HepG2 (cell line): ENCODE data around the gene SLBP. TPM values are rescaled to one million over a fixed set of nuclear protein-coding genes. Genes with fewer than 3 reads are reported as not detected.

ENCODE experiments used
- ATAC-seq: fragments of 200-7000 bp; cut with Tn5 transposase; 3 replicates; pipeline ENCODE4 v1.9.1; 2020; ENCODE audit warnings: mild to moderate bottlenecking, moderate library complexity
- BruUV-seq: library from RNA; stranded (reverse); fragments of 400-500 nt; replicated peaks from 2 replicates; lab custom pipeline; 2021; lab: Mats Ljungman, UMichigan
- CTCF ChIA-PET: fragments of 300-600 bp; formaldehyde crosslinking; extraction: SDS; loops from one replicate; lab custom pipeline; 2021; ENCODE audit warnings: low total read pairs, inconsistent platforms, low intra/inter-chr PET ratio; lab: Yijun Ruan, JAX
- POLR2A ChIA-PET: fragments of 350-600 bp; sonication (Branson Sonifier 250); formaldehyde crosslinking; loops from one replicate; lab custom pipeline; 2020; ENCODE audit warnings: antibody characterized with exemption, inconsistent platforms; lab: Yijun Ruan, JAX
- DNase-seq: peaks from one replicate; pipeline ENCODE4 v3.0.0-alpha.2; 2015; ENCODE audit warnings: low spot score
- FAIRE-seq: peaks from 3 replicates; lab custom pipeline; 2011; peaks lifted over from hg19 to GRCh38; lab: Jason Lieb, UNC
- H2AFZ ChIP-seq: one replicate; pipeline ENCODE4 v1.6.1; 2011; ENCODE audit warnings: low read length, inconsistent platforms
- H3K27ac ChIP-seq: fragments of 300-600 bp; 3 replicates; pipeline ENCODE4 v1.8.0; 2011; ENCODE audit warnings: mixed run types, mild to moderate bottlenecking, mixed read lengths, low read length, inconsistent platforms; ENCODE audit not compliant: insufficient read depth; ENCODE audit errors: extremely low read length
- H3K27me3 ChIP-seq, 2 experiments: fragments of 200-600 bp in 1 of 2; 2 replicates in 1 of 2; 3 replicates in 1 of 2; pipeline versions ENCODE4 v1.6.0 to v1.8.0; 2011; ENCODE audit warnings: low read length in 2 of 2, mild to moderate bottlenecking in 2 of 2, moderate library complexity in 2 of 2, inconsistent platforms in 1 of 2; ENCODE audit not compliant: insufficient read depth in 2 of 2, control insufficient read depth in 1 of 2
- H3K36me3 ChIP-seq, 2 experiments: fragments of 200-600 bp in 1 of 2; replicated peaks in 1 of 2; 2 replicates in 1 of 2; 3 replicates in 1 of 2; pipeline versions ENCODE4 v1.5.1 to v1.8.0; 2011; ENCODE audit warnings: low read length in 2 of 2, inconsistent platforms in 1 of 2; ENCODE audit not compliant: insufficient read depth in 2 of 2, control insufficient read depth in 1 of 2
- H3K4me1 ChIP-seq: 2 replicates; pipeline ENCODE4 v1.5.1; 2012; ENCODE audit warnings: low read length, inconsistent platforms; ENCODE audit not compliant: insufficient read depth
- H3K4me2 ChIP-seq: 2 replicates; pipeline ENCODE4 v1.6.0; 2011; ENCODE audit warnings: low read depth, low read length, inconsistent platforms
- H3K4me3 ChIP-seq, 3 experiments: fragments of 200-600 bp in 1 of 3; sonication (generic), shearing (Covaris generic) in 1 of 3; replicated peaks in 1 of 3; 2 replicates each; pipeline ENCODE4 v1.5.1; 2011 to 2016; ENCODE audit warnings: low read length in 3 of 3, inconsistent platforms in 2 of 3, low read depth in 2 of 3, mild to moderate bottlenecking in 2 of 3, control low read depth in 1 of 3, mixed read lengths in 1 of 3; ENCODE audit not compliant: insufficient read depth in 1 of 3
- H3K79me2 ChIP-seq: one replicate; pipeline ENCODE4 v1.6.1; 2011; ENCODE audit warnings: low read length, inconsistent platforms; ENCODE audit not compliant: insufficient read depth
- H3K9ac ChIP-seq: 2 replicates; pipeline ENCODE4 v1.6.0; 2011; ENCODE audit warnings: mild to moderate bottlenecking, low read depth, low read length, inconsistent platforms; ENCODE audit not compliant: insufficient read depth
- H3K9me3 ChIP-seq: 2 replicates; pipeline ENCODE4 v1.5.1; 2012; ENCODE audit warnings: mild to moderate bottlenecking, low read length
- H4K20me1 ChIP-seq: 2 replicates; pipeline ENCODE4 v1.6.0; 2011; ENCODE audit warnings: inconsistent platforms, mild to moderate bottlenecking, low read length, moderate library complexity; ENCODE audit not compliant: insufficient read depth
- ERF ChIP-seq: IDR thresholded peaks from 2 replicates; pipeline ENCODE4 v1.6.1; 2018; ENCODE audit warnings: missing biosample characterization, missing genetic modification reagents
- FOXM1 ChIP-seq: sonication (generic); formaldehyde crosslinking; IDR thresholded peaks from 2 replicates; pipeline ENCODE4 v1.5.0; 2020; ENCODE audit warnings: missing genetic modification reagents
- MIXL1 ChIP-seq: IDR thresholded peaks from 2 replicates; pipeline ENCODE4 v1.6.1; 2016
- NFYB ChIP-seq: sonication (generic); formaldehyde crosslinking; IDR thresholded peaks from 2 replicates; pipeline ENCODE4 v1.4.0; 2020; ENCODE audit warnings: missing genetic modification reagents
- PRDM4 ChIP-seq: sonication (generic); formaldehyde crosslinking; IDR thresholded peaks from 2 replicates; pipeline ENCODE4 v1.9.0; 2021; ENCODE audit warnings: missing genetic modification reagents, borderline replicate concordance
- SYNCRIP ChIP-seq: fragments of 200-400 bp; formaldehyde crosslinking; IDR thresholded peaks from 2 replicates; pipeline ENCODE4 v1.6.1; 2018; ENCODE audit warnings: mild to moderate bottlenecking, low read depth, low read length; ENCODE audit not compliant: insufficient read depth
- ZBTB40 ChIP-seq, 2 experiments: fragments of 450-650 bp in 1 of 2; sonication (generic) in 1 of 2; formaldehyde crosslinking in 1 of 2; IDR thresholded peaks; 2 replicates each; pipeline versions ENCODE4 v1.6.1 to v1.8.0; 2016 to 2022; ENCODE audit warnings: antibody characterized with exemption in 1 of 2, mild to moderate bottlenecking in 1 of 2, missing genetic modification reagents in 1 of 2
- ZNF563 ChIP-seq: sonication (generic); formaldehyde crosslinking; IDR thresholded peaks from 2 replicates; pipeline ENCODE4 v1.8.0; 2022; ENCODE audit warnings: mild to moderate bottlenecking, moderate library complexity, missing genetic modification reagents
- ZNF577 ChIP-seq: sonication (generic); formaldehyde crosslinking; IDR thresholded peaks from 2 replicates; pipeline ENCODE4 v1.4.0; 2020; ENCODE audit warnings: mild to moderate bottlenecking, low read depth, missing genetic modification reagents, borderline replicate concordance
- ZNF737 ChIP-seq: sonication (generic); formaldehyde crosslinking; IDR thresholded peaks from 2 replicates; pipeline ENCODE4 v1.5.0; 2020; ENCODE audit warnings: missing genetic modification reagents, mild to moderate bottlenecking, borderline replicate concordance
- WGBS: methylation state at CpG from one replicate; pipeline ENCODE4 v1.1.6; 2017; ENCODE audit warnings: low lambda C conversion rate; 5-methylcytosine and 5-hydroxymethylcytosine counted together
- in situ Hi-C: cut with HindIII; loops from 2 replicates; pipeline ENCODE4 v1.10.0; 2017; ENCODE audit warnings: low pct_unique_long_range_greater_than_20kb; ENCODE audit not compliant: extremely low pct_ligation_motif_present
- intact Hi-C: fragments of 100-400 bp; cut with micrococcal nuclease; formaldehyde crosslinking; loops from one replicate; pipeline ENCODE4 v1.10.0; 2022; ENCODE audit not compliant: unreplicated experiment
- polyA plus RNA-seq, 8 experiments: library from polyadenylated mRNA; depleted of rRNA in 3 of 8; stranded (reverse) in 7 of 8; unstranded in 1 of 8; fragments of >200 nt; fragmentation: Illumina TruSeq in 4 of 8; extraction: Trizol in 4 of 8; gene quantifications; 2 replicates each; pipeline versions ENCODE4 v1.2.1 to v1.2.3, GENCODE V29; 2011 to 2016; ENCODE audit warnings: low read depth in 4 of 8, missing spikeins in 1 of 8, mixed read lengths in 1 of 8; ENCODE audit not compliant: insufficient read depth in 1 of 8
- total RNA-seq, 5 experiments: library from RNA; depleted of rRNA; stranded (reverse); fragments of >200 nt; fragmentation: Illumina TruSeq; extraction: Trizol; gene quantifications; 2 replicates each; pipeline ENCODE4 v1.2.3, GENCODE V29; 2016; ENCODE audit warnings: low read depth in 1 of 5

Gene SLBP
- total and polyA plus RNA-seq, 2 of the 13 experiments (the other 11 are each of a cell fraction or from before 2014, with no cell fraction given) = 43.9 to 104 TPM

DNA sequence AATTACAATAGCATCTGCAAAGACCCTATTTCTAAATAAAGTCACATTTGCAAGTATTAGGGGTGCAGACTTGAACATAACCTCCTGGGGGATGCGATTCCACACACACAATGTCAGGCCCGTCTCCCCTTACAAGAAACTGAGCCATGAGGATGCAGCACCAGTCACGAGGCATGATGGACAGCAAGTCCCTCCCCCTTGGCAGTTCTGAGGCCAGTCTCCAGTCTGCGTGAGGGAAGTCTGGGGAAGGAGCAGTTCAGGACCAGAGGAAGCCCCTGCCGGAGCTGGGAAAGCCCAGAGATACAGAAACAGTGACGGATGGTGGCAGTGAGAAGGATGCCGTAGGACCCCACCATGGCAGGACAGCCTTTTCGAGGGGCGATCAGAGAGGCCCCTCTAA lies 37.4 kb downstream of the SLBP start (continued):
- TF ChIP-seq ZBTB40 (IDR thresholded peaks at IDR 0.05) (no peak), ZBTB40 (CRISPR knock-in tag; IDR thresholded peaks at IDR 0.05) (no peak), MIXL1 (CRISPR knock-in tag) (no peak)

DNA sequence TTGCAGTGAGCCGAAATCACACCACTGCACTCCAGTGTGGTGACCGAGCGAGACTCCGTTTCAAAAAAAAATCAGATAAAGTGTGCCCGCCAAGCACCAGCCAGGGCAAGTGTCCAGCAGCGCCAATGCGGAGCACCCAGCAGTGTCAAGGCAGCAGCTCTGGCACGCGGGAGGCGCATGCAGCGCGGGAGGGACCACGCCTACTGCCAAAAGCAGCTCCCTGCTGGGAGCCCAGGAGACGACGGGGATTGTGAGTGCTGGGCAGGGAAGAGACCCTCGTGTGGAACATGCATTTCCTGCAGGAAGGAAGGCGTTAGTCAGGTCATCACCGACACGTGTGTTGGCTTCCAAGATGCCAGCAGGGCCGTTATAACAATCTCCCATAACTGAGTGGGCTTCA lies 38.4 kb downstream of the SLBP start:
- ATAC-seq = no peak
- FAIRE-seq = no peak
- H3K4me1 ChIP-seq = peaks cover 18% of the 10 kb centered on the region
- no peak overlapping the region for H3K4me3 ChIP-seq
- no peak overlapping the region for H3K4me2 ChIP-seq
- no peak for DNase-seq
- H3K27me3 ChIP-seq = peaks cover under 1 to 17% of the 10 kb centered on the region in 2 experiments; a peak in 2 of 5 replicates
- no peaks in the 10 kb centered on the region for H4K20me1 ChIP-seq
- no peaks in the 10 kb centered on the region for H3K36me3 ChIP-seq
- H3K9ac ChIP-seq = no peak overlapping the region
- H3K9me3 ChIP-seq = no peaks in the 10 kb centered on the region
- no peak overlapping the region for H3K27ac ChIP-seq
- ChIA-PET CTCF (no interaction called here), POLR2A (no interaction called here)
- intact Hi-C loops (no loop called here), in situ Hi-C loops (no loop called here)
- H3K79me2 ChIP-seq = no peaks in the 10 kb centered on the region
- WGBS = 69% methylated on average over 15 of the region's 20 CpGs
- no TSS peak for BruUV-seq
- H2AFZ ChIP-seq = no peak overlapping the region
- TF ChIP-seq NFYB (CRISPR knock-in tag) = no peak
- no peak for TF ChIP-seq ZNF563 (CRISPR knock-in tag)
- no peak for TF ChIP-seq PRDM4 (CRISPR knock-in tag)
- TF ChIP-seq ZNF577 (CRISPR knock-in tag) = no peak
- no peak for TF ChIP-seq ERF
- TF ChIP-seq SYNCRIP = no peak
- TF ChIP-seq FOXM1 (CRISPR knock-in tag) = no peak
- no peak for TF ChIP-seq ZNF737
